Measurements from ENCODE around the gene C20orf144. TPM values are rescaled to one million over a fixed set of nuclear protein-coding genes. Genes with fewer than 3 reads are reported as not detected.

C20orf144 gene
- total RNA-seq, 4 donors from 2014 or later: 0.23 TPM; not detected in 3

DNA sequence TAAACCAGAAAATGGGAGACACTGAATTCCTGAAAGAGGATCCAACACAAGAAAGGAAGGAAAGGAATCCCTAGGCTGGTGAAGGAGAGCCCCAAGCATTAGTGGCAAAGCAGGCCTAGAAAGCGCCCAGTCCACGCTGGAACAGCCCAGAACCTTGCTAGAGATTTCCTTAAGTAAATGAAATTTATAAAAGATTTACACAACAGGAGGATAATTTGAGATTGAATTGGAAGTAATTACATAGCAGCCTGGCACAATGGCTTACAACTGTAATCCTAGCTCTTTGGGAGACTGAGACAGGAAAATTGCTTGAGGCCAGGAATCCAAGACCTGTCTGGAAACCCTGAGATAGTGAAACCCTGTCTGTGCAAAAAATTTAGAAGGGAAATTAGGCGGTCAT, 26.8 kb upstream of the C20orf144 start:
- Histone ChIP-seq H3K4me3 (no peak overlapping the region), H3K9me3 (no peaks in the 10 kb centered on the region), H3K4me1 (no peaks in the 10 kb centered on the region), H3K27me3 (no peaks in the 10 kb centered on the region), H3K36me3 (peaks cover 18 to 88% (median 69%) of the 10 kb centered on the region in 4 donors), H3K27ac (replicated peaks in 1 of 4) (no peak overlapping the region)
- no peak for DNase-seq (ENCODE audit: extremely low spot score)
- WGBS: 100% methylated on average over 3 of the region's 3 CpGs
- intact Hi-C loops (cut with DNase I): no loop called here
- no peak for TF ChIP-seq POLR2AphosphoS5 (IDR thresholded peaks at IDR 0.05)
- TF ChIP-seq POLR2A (IDR thresholded peaks at IDR 0.05; ENCODE audit: low read depth): no peak
- TF ChIP-seq EP300 (IDR thresholded peaks at IDR 0.05): no peak
- TF ChIP-seq, protein P1, sequence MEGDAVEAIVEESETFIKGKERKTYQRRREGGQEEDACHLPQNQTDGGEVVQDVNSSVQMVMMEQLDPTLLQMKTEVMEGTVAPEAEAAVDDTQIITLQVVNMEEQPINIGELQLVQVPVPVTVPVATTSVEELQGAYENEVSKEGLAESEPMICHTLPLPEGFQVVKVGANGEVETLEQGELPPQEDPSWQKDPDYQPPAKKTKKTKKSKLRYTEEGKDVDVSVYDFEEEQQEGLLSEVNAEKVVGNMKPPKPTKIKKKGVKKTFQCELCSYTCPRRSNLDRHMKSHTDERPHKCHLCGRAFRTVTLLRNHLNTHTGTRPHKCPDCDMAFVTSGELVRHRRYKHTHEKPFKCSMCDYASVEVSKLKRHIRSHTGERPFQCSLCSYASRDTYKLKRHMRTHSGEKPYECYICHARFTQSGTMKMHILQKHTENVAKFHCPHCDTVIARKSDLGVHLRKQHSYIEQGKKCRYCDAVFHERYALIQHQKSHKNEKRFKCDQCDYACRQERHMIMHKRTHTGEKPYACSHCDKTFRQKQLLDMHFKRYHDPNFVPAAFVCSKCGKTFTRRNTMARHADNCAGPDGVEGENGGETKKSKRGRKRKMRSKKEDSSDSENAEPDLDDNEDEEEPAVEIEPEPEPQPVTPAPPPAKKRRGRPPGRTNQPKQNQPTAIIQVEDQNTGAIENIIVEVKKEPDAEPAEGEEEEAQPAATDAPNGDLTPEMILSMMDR (IDR thresholded peaks at IDR 0.05): no peak

GRCh38 chr20:33636776-33637175, 25.4 kb upstream of the C20orf144 start:
- H3K27ac ChIP-seq (replicated peaks in 1 of 4): no peak overlapping the region
- TF ChIP-seq, protein P1 (IDR thresholded peaks at IDR 0.05): no peak
- TF ChIP-seq POLR2AphosphoS5 (IDR thresholded peaks at IDR 0.05) (no peak), EP300 (IDR thresholded peaks at IDR 0.05) (no peak), POLR2A (IDR thresholded peaks at IDR 0.05; ENCODE audit: low read depth) (no peak)
- H3K4me3 ChIP-seq: no peak overlapping the region
- intact Hi-C loops (cut with DNase I): no loop called here
- H3K9me3 ChIP-seq: no peaks in the 10 kb centered on the region
- no peaks in the 10 kb centered on the region for H3K27me3 ChIP-seq
- no peaks in the 10 kb centered on the region for H3K4me1 ChIP-seq
- 86% methylated on average over 1 of the region's 1 CpG for WGBS
- no peak for DNase-seq (ENCODE audit: extremely low spot score)
- H3K36me3 ChIP-seq: peaks cover 30 to 89% (median 73%) of the 10 kb centered on the region in 4 donors

DNA sequence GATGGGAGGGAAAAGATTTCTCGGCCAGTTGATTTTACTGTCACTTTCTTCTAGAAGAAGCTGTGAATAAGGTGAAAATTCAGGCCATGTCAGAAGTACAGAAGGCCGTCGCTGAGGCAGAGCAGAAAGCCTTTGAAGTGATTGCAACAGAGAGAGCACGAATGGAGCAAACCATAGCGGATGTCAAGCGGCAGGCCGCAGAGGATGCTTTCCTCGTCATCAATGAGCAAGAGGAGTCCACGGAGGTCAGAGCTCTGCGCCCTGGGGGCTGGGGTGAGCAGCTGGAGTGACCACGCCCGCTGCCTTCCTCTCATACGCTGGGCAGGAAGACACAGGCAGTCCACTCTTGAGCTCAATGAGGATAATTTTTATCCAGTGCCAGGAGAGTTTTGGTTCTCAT, 21.8 kb upstream of the C20orf144 start:
- Histone ChIP-seq H3K27me3 (no peaks in the 10 kb centered on the region), H3K9me3 (no peaks in the 10 kb centered on the region), H3K4me3 (no peak overlapping the region), H3K36me3 (peaks cover 32 to 100% (median 76%) of the 10 kb centered on the region in 4 donors), H3K27ac (replicated peaks in 1 of 4) (no peak overlapping the region), H3K4me1 (no peaks in the 10 kb centered on the region)
- TF ChIP-seq, protein P1 (IDR thresholded peaks at IDR 0.05): no peak
- no peak for TF ChIP-seq EP300 (IDR thresholded peaks at IDR 0.05)
- TF ChIP-seq POLR2AphosphoS5 (IDR thresholded peaks at IDR 0.05): no peak
- TF ChIP-seq POLR2A (IDR thresholded peaks at IDR 0.05; ENCODE audit: low read depth): no peak
- 83% methylated on average over 13 of the region's 13 CpGs for WGBS
- intact Hi-C loops (cut with DNase I): no loop called here
- no peak for DNase-seq (ENCODE audit: extremely low spot score)

DNA sequence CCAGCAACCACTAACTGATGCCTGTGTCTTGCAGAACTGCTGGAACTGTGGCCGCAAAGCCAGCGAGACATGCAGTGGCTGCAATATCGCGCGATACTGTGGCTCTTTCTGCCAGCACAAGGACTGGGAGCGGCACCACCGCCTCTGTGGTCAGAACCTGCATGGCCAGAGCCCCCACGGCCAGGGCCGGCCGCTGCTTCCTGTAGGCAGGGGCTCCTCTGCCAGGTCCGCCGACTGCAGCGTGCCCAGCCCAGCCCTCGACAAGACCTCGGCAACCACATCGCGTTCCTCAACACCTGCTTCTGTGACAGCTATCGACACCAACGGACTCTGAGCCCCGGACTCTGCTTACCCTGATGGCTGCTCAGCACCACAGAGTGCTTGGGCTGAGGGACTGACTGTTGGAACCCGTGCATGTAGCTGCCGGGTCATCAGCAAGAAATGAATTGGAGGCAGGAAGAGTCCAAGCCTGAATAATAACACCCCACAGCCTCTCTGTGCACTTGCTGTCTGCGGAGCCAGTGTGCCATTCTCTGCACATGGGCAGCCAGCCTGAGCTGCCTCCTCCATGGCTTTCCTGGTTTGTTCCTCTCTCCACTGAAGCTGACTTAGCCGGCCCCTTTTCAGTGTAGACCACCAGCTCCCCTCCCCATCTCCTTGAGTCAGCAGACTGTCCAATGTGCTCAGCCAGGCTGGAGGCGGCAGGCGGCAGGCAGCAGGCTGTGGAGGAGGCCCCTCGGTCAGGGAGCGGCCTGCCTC, 17.6 kb upstream of the C20orf144 start:
- Histone ChIP-seq H3K4me1 (peaks cover 12 to 26% (median 24%) of the 10 kb centered on the region in 4 donors), H3K9me3 (no peaks in the 10 kb centered on the region), H3K27me3 (no peaks in the 10 kb centered on the region), H3K36me3 (peaks cover 33 to 68% (median 49%) of the 10 kb centered on the region in 4 donors), H3K4me3 (no peak overlapping the region), H3K27ac (replicated peaks in 1 of 4) (no peak overlapping the region)
- intact Hi-C loops (cut with DNase I): no loop called here
- TF ChIP-seq, protein P1 (IDR thresholded peaks at IDR 0.05): no peak
- TF ChIP-seq POLR2A (IDR thresholded peaks at IDR 0.05; ENCODE audit: low read depth) (no peak), EP300 (IDR thresholded peaks at IDR 0.05) (no peak), POLR2AphosphoS5 (IDR thresholded peaks at IDR 0.05) (no peak)
- no peak for DNase-seq (ENCODE audit: extremely low spot score)
- 91% methylated on average over 28 of the region's 28 CpGs for WGBS

DNA sequence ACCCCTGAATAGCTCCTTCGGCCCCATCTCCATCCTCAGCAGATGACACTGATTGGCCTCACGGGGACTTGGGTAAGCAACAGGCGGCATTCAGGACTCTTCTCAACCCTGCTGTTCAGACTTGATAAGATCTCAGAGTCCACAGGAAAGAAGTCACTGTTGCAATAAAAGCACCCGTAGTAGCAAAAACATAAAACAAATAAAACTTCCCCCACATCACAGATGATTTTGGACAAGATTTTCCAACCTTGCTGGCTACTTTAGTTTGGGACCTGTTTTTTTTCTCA, 17.1 kb upstream of the C20orf144 start:
- intact Hi-C loops (cut with DNase I): no loop called here
- H3K4me1 ChIP-seq: peaks cover 13 to 28% (median 25%) of the 10 kb centered on the region in 4 donors
- peaks cover 33 to 63% (median 43%) of the 10 kb centered on the region in 4 donors for H3K36me3 ChIP-seq
- TF ChIP-seq POLR2A (IDR thresholded peaks at IDR 0.05; ENCODE audit: low read depth) (no peak), POLR2AphosphoS5 (IDR thresholded peaks at IDR 0.05) (no peak), EP300 (IDR thresholded peaks at IDR 0.05) (no peak)
- TF ChIP-seq, protein P1 (IDR thresholded peaks at IDR 0.05): no peak
- H3K4me3 ChIP-seq: no peak overlapping the region
- DNase-seq (ENCODE audit: extremely low spot score): no peak
- no peaks in the 10 kb centered on the region for H3K9me3 ChIP-seq
- no peak overlapping the region for H3K27ac ChIP-seq (replicated peaks in 1 of 4)
- 67% methylated on average over 4 of the region's 4 CpGs for WGBS
- no peaks in the 10 kb centered on the region for H3K27me3 ChIP-seq

All from esophagus muscularis mucosa (tissue), 4 donors.